Left renal cortex interstitium (tissue), 4 donors: ENCODE results near the gene ASF1B. TPM values are rescaled to one million over a fixed set of nuclear protein-coding genes. Genes with fewer than 3 reads are reported as not detected.
"Not testable (repeated sequence)": the region's sequence is repeated elsewhere in the genome, so short reads cannot be mapped to it uniquely, and the experiment has no call there.

Source experiments
- DNase-seq, 4 donors: peaks; one replicate each; pipeline ENCODE4 v3.0.0-alpha.2; 2013; ENCODE audit warnings: low read depth in 4 of 4, low spot score in 2 of 4, missing footprints in 1 of 4
- polyA plus RNA-seq, 4 donors: library from polyadenylated mRNA; unstranded; fragments of 120-200 nt; gene quantifications; one replicate each; pipeline ENCODE4 v1.2.1, GENCODE V29; 2013; ENCODE audit not compliant: insufficient read length in 4 of 4

The ASF1B gene
- 10 to 100 TPM; 17.2 to 23.8 (median 19.5) TPM for polyA plus RNA-seq

GRCh38 chr19:14136509-14137281 lies at the start of gene ASF1B:
Gene ASF1B (minus strand): TSS chr19:14136589. CDS start chr19:14136456, 133 bp downstream.
- DNase-seq: peak; percentile 97 to 99 (median 98)

- not testable (repeated sequence) for DNase-seq
Measured at GRCh38 chr19:14185691-14186090, 49.3 kb upstream of the ASF1B start.

- no peak for DNase-seq
Measured at GRCh38 chr19:14185158-14185557, 48.8 kb upstream of the ASF1B start.

- no peak for DNase-seq
Measured at GRCh38 chr19:14183741-14184350, 47.5 kb upstream of the ASF1B start.

- DNase-seq: no peak
Measured at GRCh38 chr19:14182476-14182875, 46.1 kb upstream of the ASF1B start.

GRCh38 chr19:14181906-14182305 lies 45.5 kb upstream of the ASF1B start:
- DNase-seq: no peak

- not testable (repeated sequence) for DNase-seq
Measured at GRCh38 chr19:14181199-14181598, 44.8 kb upstream of the ASF1B start.

- DNase-seq: no peak
Measured at GRCh38 chr19:14177496-14178074, 41.2 kb upstream of the ASF1B start.

GRCh38 chr19:14175351-14175792 lies 39.0 kb upstream of the ASF1B start:
- no peak for DNase-seq

- no peak for DNase-seq
Measured at GRCh38 chr19:14174883-14175282, 38.5 kb upstream of the ASF1B start.

- no peak for DNase-seq
Measured at GRCh38 chr19:14168993-14169392, 32.6 kb upstream of the ASF1B start.

GRCh38 chr19:14168259-14168972 lies 32.0 kb upstream of the ASF1B start:
- DNase-seq: no peak

GRCh38 chr19:14167576-14168138 lies 31.3 kb upstream of the ASF1B start:
- DNase-seq: no peak

- no peak for DNase-seq
Measured at GRCh38 chr19:14166999-14167575, 30.7 kb upstream of the ASF1B start.

- no peak for DNase-seq
Measured at GRCh38 chr19:14165990-14166830, 29.8 kb upstream of the ASF1B start.

GRCh38 chr19:14164724-14165493 lies 28.5 kb upstream of the ASF1B start:
- DNase-seq: no peak

GRCh38 chr19:14164082-14164481 lies 27.7 kb upstream of the ASF1B start:
- DNase-seq: no peak

- no peak for DNase-seq
Measured at GRCh38 chr19:14162871-14163297, 26.5 kb upstream of the ASF1B start.

GRCh38 chr19:14161305-14161704 lies 24.9 kb upstream of the ASF1B start:
- no peak for DNase-seq
